ENCODE data around the gene DGCR6. TPM values are rescaled to one million over a fixed set of nuclear protein-coding genes. Genes with fewer than 3 reads are reported as not detected.
"Not testable (repeated sequence)": the region's sequence is repeated elsewhere in the genome, so short reads cannot be mapped to it uniquely, and the experiment has no call there.

DGCR6 gene
- polyA plus RNA-seq, 4 donors, result 1.4 to 7.3 (median 2.6) TPM

- Histone ChIP-seq H3K36me3 (ENCODE audit: control insufficient read depth in 3 of 3, insufficient read depth in 2 of 3, low read depth in 1 of 3, low read length in 3 of 3) (no peaks in the 10 kb centered on the region), H3K9me3 (ENCODE audit: control insufficient read depth in 2 of 2, insufficient read depth in 1 of 2, low read depth in 1 of 2, low read length in 1 of 2) (no peaks in the 10 kb centered on the region), H3K4me1 (ENCODE audit: control insufficient read depth in 3 of 3, insufficient read depth in 2 of 3, low read depth in 1 of 3, low read length in 2 of 3) (no peaks in the 10 kb centered on the region), H3K4me3 (ENCODE audit: low read depth in 1 of 3, low read length in 3 of 3) (no peak overlapping the region), H3K27me3 (ENCODE audit: control insufficient read depth in 3 of 3, insufficient read depth in 3 of 3, low read length in 3 of 3) (no peaks in the 10 kb centered on the region), H3K27ac (ENCODE audit: low read depth in 1 of 3, low read length in 2 of 3) (no peak overlapping the region)
- WGBS, 3 donors, result 66 to 81% (median 77%) methylated on average over 14 to 15 of the region's 15 CpGs
- DNase-seq (no peak), FAIRE-seq (no peak)
Measured at GRCh38 chr22:18954990-18955571, 49.0 kb downstream of the DGCR6 start.

GRCh38 chr22:18955696-18956095, 49.6 kb downstream of the DGCR6 start:
- FAIRE-seq (no peak), DNase-seq (no peak)
- Histone ChIP-seq H3K4me1 (ENCODE audit: control insufficient read depth in 3 of 3, insufficient read depth in 2 of 3, low read depth in 1 of 3, low read length in 2 of 3) (no peaks in the 10 kb centered on the region), H3K27me3 (ENCODE audit: control insufficient read depth in 3 of 3, insufficient read depth in 3 of 3, low read length in 3 of 3) (no peaks in the 10 kb centered on the region), H3K4me3 (ENCODE audit: low read depth in 1 of 3, low read length in 3 of 3) (no peak overlapping the region), H3K36me3 (ENCODE audit: control insufficient read depth in 3 of 3, insufficient read depth in 2 of 3, low read depth in 1 of 3, low read length in 3 of 3) (no peaks in the 10 kb centered on the region), H3K9me3 (ENCODE audit: control insufficient read depth in 2 of 2, insufficient read depth in 1 of 2, low read depth in 1 of 2, low read length in 1 of 2) (no peaks in the 10 kb centered on the region), H3K27ac (ENCODE audit: low read depth in 1 of 3, low read length in 2 of 3) (no peak overlapping the region)
- WGBS, 3 donors, result 84 to 90% (median 86%) methylated on average over 10 of the region's 10 CpGs

GRCh38 chr22:18956121-18956895, 50.2 kb downstream of the DGCR6 start:
- not testable (repeated sequence) for H3K27ac ChIP-seq (ENCODE audit: low read depth in 1 of 3, low read length in 2 of 3); H3K9me3 ChIP-seq (ENCODE audit: control insufficient read depth in 2 of 2, insufficient read depth in 1 of 2, low read depth in 1 of 2, low read length in 1 of 2); DNase-seq; H3K27me3 ChIP-seq (ENCODE audit: control insufficient read depth in 3 of 3, insufficient read depth in 3 of 3, low read length in 3 of 3); H3K36me3 ChIP-seq (ENCODE audit: control insufficient read depth in 3 of 3, insufficient read depth in 2 of 3, low read depth in 1 of 3, low read length in 3 of 3); H3K4me3 ChIP-seq (ENCODE audit: low read depth in 1 of 3, low read length in 3 of 3); FAIRE-seq; H3K4me1 ChIP-seq (ENCODE audit: control insufficient read depth in 3 of 3, insufficient read depth in 2 of 3, low read depth in 1 of 3, low read length in 2 of 3)
- WGBS, 3 donors, result 53 to 72% (median 56%) methylated on average over 14 to 15 of the region's 15 CpGs

- not testable (repeated sequence) for H3K4me1 ChIP-seq (ENCODE audit: control insufficient read depth in 3 of 3, insufficient read depth in 2 of 3, low read depth in 1 of 3, low read length in 2 of 3); H3K9me3 ChIP-seq (ENCODE audit: control insufficient read depth in 2 of 2, insufficient read depth in 1 of 2, low read depth in 1 of 2, low read length in 1 of 2); H3K36me3 ChIP-seq (ENCODE audit: control insufficient read depth in 3 of 3, insufficient read depth in 2 of 3, low read depth in 1 of 3, low read length in 3 of 3); H3K27ac ChIP-seq (ENCODE audit: low read depth in 1 of 3, low read length in 2 of 3); H3K4me3 ChIP-seq (ENCODE audit: low read depth in 1 of 3, low read length in 3 of 3); H3K27me3 ChIP-seq (ENCODE audit: control insufficient read depth in 3 of 3, insufficient read depth in 3 of 3, low read length in 3 of 3); DNase-seq; FAIRE-seq
- WGBS, 3 donors, result 68 to 76% (median 73%) methylated on average over 13 to 15 of the region's 15 CpGs
Measured at GRCh38 chr22:18956956-18957355, 50.8 kb downstream of the DGCR6 start.

GRCh38 chr22:18957621-18958320, 51.7 kb downstream of the DGCR6 start:
- H3K4me1 ChIP-seq (ENCODE audit: control insufficient read depth in 3 of 3, insufficient read depth in 2 of 3, low read depth in 1 of 3, low read length in 2 of 3); H3K27me3 ChIP-seq (ENCODE audit: control insufficient read depth in 3 of 3, insufficient read depth in 3 of 3, low read length in 3 of 3); FAIRE-seq; H3K9me3 ChIP-seq (ENCODE audit: control insufficient read depth in 2 of 2, insufficient read depth in 1 of 2, low read depth in 1 of 2, low read length in 1 of 2); DNase-seq; H3K4me3 ChIP-seq (ENCODE audit: low read depth in 1 of 3, low read length in 3 of 3); H3K36me3 ChIP-seq (ENCODE audit: control insufficient read depth in 3 of 3, insufficient read depth in 2 of 3, low read depth in 1 of 3, low read length in 3 of 3); H3K27ac ChIP-seq (ENCODE audit: low read depth in 1 of 3, low read length in 2 of 3): not testable (repeated sequence)
- WGBS, 3 donors, result 54 to 75% (median 73%) methylated on average over 12 to 15 of the region's 18 CpGs

- H3K36me3 ChIP-seq (ENCODE audit: control insufficient read depth in 3 of 3, insufficient read depth in 2 of 3, low read depth in 1 of 3, low read length in 3 of 3); H3K9me3 ChIP-seq (ENCODE audit: control insufficient read depth in 2 of 2, insufficient read depth in 1 of 2, low read depth in 1 of 2, low read length in 1 of 2); H3K27me3 ChIP-seq (ENCODE audit: control insufficient read depth in 3 of 3, insufficient read depth in 3 of 3, low read length in 3 of 3); FAIRE-seq; H3K4me1 ChIP-seq (ENCODE audit: control insufficient read depth in 3 of 3, insufficient read depth in 2 of 3, low read depth in 1 of 3, low read length in 2 of 3); H3K27ac ChIP-seq (ENCODE audit: low read depth in 1 of 3, low read length in 2 of 3); H3K4me3 ChIP-seq (ENCODE audit: low read depth in 1 of 3, low read length in 3 of 3); DNase-seq: not testable (repeated sequence)
- WGBS, 3 donors, result 59 to 83% (median 76%) methylated on average over 8 to 18 of the region's 18 CpGs
Measured at GRCh38 chr22:18958321-18958705, 52.2 kb downstream of the DGCR6 start.

GRCh38 chr22:18958738-18959137, 52.6 kb downstream of the DGCR6 start:
- H3K36me3 ChIP-seq (ENCODE audit: control insufficient read depth in 3 of 3, insufficient read depth in 2 of 3, low read depth in 1 of 3, low read length in 3 of 3); H3K27me3 ChIP-seq (ENCODE audit: control insufficient read depth in 3 of 3, insufficient read depth in 3 of 3, low read length in 3 of 3); H3K9me3 ChIP-seq (ENCODE audit: control insufficient read depth in 2 of 2, insufficient read depth in 1 of 2, low read depth in 1 of 2, low read length in 1 of 2); H3K27ac ChIP-seq (ENCODE audit: low read depth in 1 of 3, low read length in 2 of 3); FAIRE-seq; H3K4me3 ChIP-seq (ENCODE audit: low read depth in 1 of 3, low read length in 3 of 3); DNase-seq; H3K4me1 ChIP-seq (ENCODE audit: control insufficient read depth in 3 of 3, insufficient read depth in 2 of 3, low read depth in 1 of 3, low read length in 2 of 3): not testable (repeated sequence)
- WGBS, 3 donors, result 17 to 50% (median 31%) methylated on average over 12 to 14 of the region's 14 CpGs

GRCh38 chr22:18959266-18959665, 53.1 kb downstream of the DGCR6 start:
- H3K27me3 ChIP-seq (ENCODE audit: control insufficient read depth in 3 of 3, insufficient read depth in 3 of 3, low read length in 3 of 3); FAIRE-seq; H3K9me3 ChIP-seq (ENCODE audit: control insufficient read depth in 2 of 2, insufficient read depth in 1 of 2, low read depth in 1 of 2, low read length in 1 of 2); H3K4me3 ChIP-seq (ENCODE audit: low read depth in 1 of 3, low read length in 3 of 3); H3K36me3 ChIP-seq (ENCODE audit: control insufficient read depth in 3 of 3, insufficient read depth in 2 of 3, low read depth in 1 of 3, low read length in 3 of 3); DNase-seq; H3K4me1 ChIP-seq (ENCODE audit: control insufficient read depth in 3 of 3, insufficient read depth in 2 of 3, low read depth in 1 of 3, low read length in 2 of 3); H3K27ac ChIP-seq (ENCODE audit: low read depth in 1 of 3, low read length in 2 of 3): not testable (repeated sequence)
- 46 to 82% (median 81%) methylated on average over 4 to 6 of the region's 6 CpGs for WGBS, 3 donors
